Ovary (tissue), 3 donors: Measurements from ENCODE around the gene PEX6.

ENCODE experiments used
- POLR2A ChIP-seq: fragments of 450-650 bp; IDR thresholded peaks from one replicate; pipeline ENCODE4 v1.6.1; 2017; ENCODE audit warnings: antibody characterized with exemption, mild to moderate bottlenecking, moderate library complexity
- TF ChIP-seq, protein P1 (sequence below), 3 donors: fragments of 450-650 bp in 2 of 3; fragments of 200-600 bp in 1 of 3; IDR thresholded peaks; one replicate each; pipeline versions ENCODE4 v1.5.1 to v1.8.0; 2016 to 2022; ENCODE audit warnings: antibody characterized with exemption in 3 of 3, mild to moderate bottlenecking in 1 of 3
- donor health status: DM: no; HTN: no; CAD: no.

DNA sequence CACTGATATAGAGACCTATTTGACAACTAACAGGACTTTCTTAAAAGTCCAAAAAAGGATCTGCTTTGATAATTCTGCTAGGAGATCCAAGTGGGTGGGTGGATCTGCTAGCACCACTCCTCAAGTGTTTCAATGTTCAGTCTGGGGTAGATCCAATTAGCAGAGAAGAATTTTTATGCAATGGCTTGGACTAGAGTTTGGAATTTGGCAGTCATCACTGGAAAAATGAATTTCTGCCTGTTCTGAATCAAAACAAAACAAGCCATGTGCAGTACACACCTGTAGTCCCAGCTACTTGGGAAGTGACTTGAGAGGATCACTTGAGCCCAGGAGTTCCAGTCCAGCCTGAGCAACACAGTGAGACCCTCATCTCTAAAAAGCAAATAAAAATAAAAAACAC lies 31.0 kb downstream of the PEX6 start:
- TF ChIP-seq, protein P1, sequence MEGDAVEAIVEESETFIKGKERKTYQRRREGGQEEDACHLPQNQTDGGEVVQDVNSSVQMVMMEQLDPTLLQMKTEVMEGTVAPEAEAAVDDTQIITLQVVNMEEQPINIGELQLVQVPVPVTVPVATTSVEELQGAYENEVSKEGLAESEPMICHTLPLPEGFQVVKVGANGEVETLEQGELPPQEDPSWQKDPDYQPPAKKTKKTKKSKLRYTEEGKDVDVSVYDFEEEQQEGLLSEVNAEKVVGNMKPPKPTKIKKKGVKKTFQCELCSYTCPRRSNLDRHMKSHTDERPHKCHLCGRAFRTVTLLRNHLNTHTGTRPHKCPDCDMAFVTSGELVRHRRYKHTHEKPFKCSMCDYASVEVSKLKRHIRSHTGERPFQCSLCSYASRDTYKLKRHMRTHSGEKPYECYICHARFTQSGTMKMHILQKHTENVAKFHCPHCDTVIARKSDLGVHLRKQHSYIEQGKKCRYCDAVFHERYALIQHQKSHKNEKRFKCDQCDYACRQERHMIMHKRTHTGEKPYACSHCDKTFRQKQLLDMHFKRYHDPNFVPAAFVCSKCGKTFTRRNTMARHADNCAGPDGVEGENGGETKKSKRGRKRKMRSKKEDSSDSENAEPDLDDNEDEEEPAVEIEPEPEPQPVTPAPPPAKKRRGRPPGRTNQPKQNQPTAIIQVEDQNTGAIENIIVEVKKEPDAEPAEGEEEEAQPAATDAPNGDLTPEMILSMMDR (IDR thresholded peaks at IDR 0.05) = no peak
- no peak for TF ChIP-seq POLR2A
